H1 (cell line): ENCODE results near the gene IQGAP3. TPM values are rescaled to one million over a fixed set of nuclear protein-coding genes. Genes with fewer than 3 reads are reported as not detected.

ENCODE experiments used
- CTCF ChIA-PET: fragments of 300-600 bp; sonication (Branson Sonifier 250); formaldehyde crosslinking; loops from one replicate; lab custom pipeline; 2021; ENCODE audit not compliant: partially characterized antibody; lab: Charles Lee
- POLR2A ChIA-PET: fragments of 300-600 bp; sonication (Branson Sonifier 250); formaldehyde crosslinking; loops from one replicate; lab custom pipeline; 2021; ENCODE audit warnings: inconsistent platforms; ENCODE audit not compliant: partially characterized antibody; lab: Charles Lee
- DNase-seq, 2 experiments: peaks; one replicate each; pipeline versions ENCODE4 v3.0.0 to v3.0.0-alpha.2; 2010 to 2022; ENCODE audit warnings: low spot score in 2 of 2, low read depth in 1 of 2, mixed read lengths in 1 of 2
- FAIRE-seq: peaks from 2 replicates; lab custom pipeline; 2011; peaks lifted over from hg19 to GRCh38; lab: Jason Lieb, UNC
- H2AFZ ChIP-seq: 2 replicates; pipeline ENCODE4 v1.8.1; 2012; ENCODE audit warnings: low read length, inconsistent platforms
- H2AK5ac ChIP-seq: 2 replicates; pipeline ENCODE4 v1.6.1; 2013; ENCODE audit warnings: low read depth, low read length
- H2BK120ac ChIP-seq: replicated peaks from 2 replicates; pipeline ENCODE3; 2013; ENCODE audit warnings: low read depth, low read length, inconsistent platforms
- H2BK12ac ChIP-seq: 2 replicates; pipeline ENCODE4 v1.6.1; 2013; ENCODE audit warnings: low read depth, low read length
- H2BK15ac ChIP-seq: 2 replicates; pipeline ENCODE4 v1.6.1; 2013; ENCODE audit warnings: low read length
- H2BK20ac ChIP-seq: 2 replicates; pipeline ENCODE4 v1.6.1; 2013; ENCODE audit warnings: low read length
- H2BK5ac ChIP-seq: 2 replicates; pipeline ENCODE4 v1.6.1; 2013; ENCODE audit warnings: low read depth, low read length
- H3K14ac ChIP-seq: 2 replicates; pipeline ENCODE4 v1.6.1; 2013; ENCODE audit warnings: inconsistent platforms; ENCODE audit not compliant: insufficient read length
- H3K18ac ChIP-seq: 2 replicates; pipeline ENCODE4 v1.6.1; 2013; ENCODE audit warnings: low read length; ENCODE audit errors: extremely low read depth
- H3K23ac ChIP-seq: 2 replicates; pipeline ENCODE4 v1.6.1; 2013; ENCODE audit warnings: inconsistent platforms; ENCODE audit not compliant: insufficient read length
- H3K23me2 ChIP-seq: 2 replicates; pipeline ENCODE4 v1.6.1; 2013; ENCODE audit warnings: low read depth, low read length
- H3K27ac ChIP-seq: 2 replicates; pipeline ENCODE4 v1.6.1; 2011; ENCODE audit warnings: low read depth, low read length, inconsistent platforms
- H3K27me3 ChIP-seq, 4 experiments: replicated peaks in 1 of 4; 1 replicate in 1 of 4; 2 replicates in 3 of 4; pipeline versions ENCODE4 v1.6.1 to v1.8.1; 2011 to 2013; ENCODE audit warnings: low read length in 3 of 4, mild to moderate bottlenecking in 3 of 4, inconsistent platforms in 2 of 4, mixed read lengths in 2 of 4, moderate library complexity in 1 of 4; ENCODE audit not compliant: control insufficient read depth in 3 of 4, insufficient read depth in 3 of 4; ENCODE audit errors: extremely low read depth in 1 of 4
- H3K36me3 ChIP-seq, 4 experiments: 2 replicates each; pipeline versions ENCODE4 v1.6.1 to v1.8.1; 2011 to 2013; ENCODE audit warnings: mild to moderate bottlenecking in 4 of 4, low read length in 3 of 4, moderate library complexity in 2 of 4, control low read depth in 1 of 4, inconsistent platforms in 1 of 4; ENCODE audit not compliant: insufficient read depth in 4 of 4, control insufficient read depth in 2 of 4
- H3K4ac ChIP-seq: replicated peaks from 2 replicates; pipeline ENCODE3; 2013; ENCODE audit warnings: low read length, low read depth, mixed read lengths, inconsistent platforms; ENCODE audit not compliant: insufficient read length
- H3K4me1 ChIP-seq, 4 experiments: replicated peaks in 1 of 4; 1 replicate in 1 of 4; 2 replicates in 3 of 4; pipeline versions ENCODE4 v1.6.1 to v1.8.1; 2011 to 2013; ENCODE audit warnings: low read length in 3 of 4, inconsistent platforms in 2 of 4, mixed read lengths in 1 of 4; ENCODE audit not compliant: insufficient read depth in 4 of 4, control insufficient read depth in 3 of 4
- H3K4me2 ChIP-seq, 2 experiments: 2 replicates each; pipeline versions ENCODE4 v1.6.1 to v1.8.1; 2011 to 2013; ENCODE audit warnings: low read depth in 2 of 2, low read length in 2 of 2, control low read depth in 1 of 2, inconsistent platforms in 1 of 2, mild to moderate bottlenecking in 1 of 2; ENCODE audit not compliant: insufficient read depth in 1 of 2
- H3K4me3 ChIP-seq, 4 experiments: fragments of 200-600, 300-600 bp in 1 of 4; sonication (generic), shearing (Covaris generic), sonication (Bioruptor Twin) in 1 of 4; 2 replicates each; pipeline versions ENCODE4 v1.5.1 to v1.8.1; 2011 to 2016; ENCODE audit warnings: low read length in 4 of 4, low read depth in 3 of 4, control low read depth in 2 of 4, inconsistent platforms in 2 of 4, mild to moderate bottlenecking in 2 of 4, mixed read lengths in 1 of 4, moderate library complexity in 1 of 4; ENCODE audit not compliant: insufficient read depth in 2 of 4; ENCODE audit errors: extremely low read depth in 1 of 4
- H3K56ac ChIP-seq: replicated peaks from 2 replicates; pipeline ENCODE3; 2013; ENCODE audit warnings: low read depth, mild to moderate bottlenecking, mixed read lengths, low read length, inconsistent platforms; ENCODE audit not compliant: insufficient read length
- H3K79me1 ChIP-seq: 2 replicates; pipeline ENCODE4 v1.6.1; 2013; ENCODE audit warnings: low read depth, low read length, control low read depth
- H3K79me2 ChIP-seq, 2 experiments: 2 replicates each; pipeline versions ENCODE4 v1.6.1 to v1.8.1; 2012 to 2013; ENCODE audit warnings: low read length in 2 of 2, mild to moderate bottlenecking in 2 of 2, inconsistent platforms in 1 of 2; ENCODE audit not compliant: insufficient read depth in 2 of 2, control insufficient read depth in 1 of 2
- H3K9ac ChIP-seq, 4 experiments: replicated peaks in 1 of 4; 1 replicate in 1 of 4; 2 replicates in 3 of 4; pipeline versions ENCODE4 v1.6.1 to v1.8.1; 2011 to 2013; ENCODE audit warnings: low read depth in 3 of 4, low read length in 3 of 4, control low read depth in 2 of 4, mild to moderate bottlenecking in 2 of 4, moderate library complexity in 2 of 4, inconsistent platforms in 1 of 4; ENCODE audit errors: extremely low read depth in 1 of 4
- H3K9me3 ChIP-seq, 2 experiments: 2 replicates each; pipeline versions ENCODE4 v1.6.1 to v1.8.1; 2012 to 2013; ENCODE audit warnings: mild to moderate bottlenecking in 2 of 2, moderate library complexity in 2 of 2, control low read depth in 1 of 2, inconsistent platforms in 1 of 2, low read depth in 1 of 2, low read length in 1 of 2, mixed read lengths in 1 of 2; ENCODE audit not compliant: insufficient read depth in 2 of 2
- H4K20me1 ChIP-seq, 2 experiments: replicated peaks in 1 of 2; 2 replicates each; pipeline versions ENCODE3 to v1.8.1; 2011 to 2013; ENCODE audit warnings: inconsistent platforms in 2 of 2, low read length in 2 of 2, mild to moderate bottlenecking in 1 of 2; ENCODE audit not compliant: insufficient read depth in 2 of 2, control insufficient read depth in 1 of 2
- H4K5ac ChIP-seq: 2 replicates; pipeline ENCODE4 v1.6.1; 2013; ENCODE audit warnings: low read length, low read depth, mixed read lengths, inconsistent platforms; ENCODE audit not compliant: insufficient read length
- H4K8ac ChIP-seq: 2 replicates; pipeline ENCODE4 v1.8.0; 2013; ENCODE audit warnings: mild to moderate bottlenecking, moderate library complexity, low read length, inconsistent platforms; ENCODE audit not compliant: insufficient read depth; ENCODE audit errors: extremely low read depth
- H4K91ac ChIP-seq: replicated peaks from 2 replicates; pipeline ENCODE3; 2013; ENCODE audit warnings: low read length, mixed read lengths, inconsistent platforms; ENCODE audit not compliant: insufficient read length
- BACH1 ChIP-seq: IDR thresholded peaks from 2 replicates; pipeline ENCODE4 v1.6.1; 2012; ENCODE audit warnings: low read length, improper control_type of control experiment
- CBX5 ChIP-seq: fragments of 300-800, 300-1000 bp; sonication (generic); IDR thresholded peaks from 2 replicates; pipeline ENCODE4 v1.7.1; 2016; ENCODE audit warnings: antibody characterized with exemption, low read length, low read depth
- EP300 ChIP-seq, 2 experiments: IDR thresholded peaks; 1 replicate in 1 of 2; 2 replicates in 1 of 2; pipeline ENCODE4 v1.6.1; 2011 to 2012; ENCODE audit warnings: low read depth in 2 of 2, low read length in 2 of 2, mild to moderate bottlenecking in 2 of 2, borderline replicate concordance in 1 of 2, inconsistent platforms in 1 of 2, moderate library complexity in 1 of 2
- NANOG ChIP-seq: IDR thresholded peaks from 2 replicates; pipeline ENCODE4 v1.6.1; 2011; ENCODE audit warnings: low read length, low read depth, mild to moderate bottlenecking, inconsistent platforms; ENCODE audit not compliant: insufficient read depth, poor library complexity, severe bottlenecking
- TAF1 ChIP-seq: IDR thresholded peaks from 2 replicates; pipeline ENCODE4 v1.6.1; 2011; ENCODE audit warnings: mild to moderate bottlenecking, low read depth, low read length
- WGBS, 2 experiments: shearing (Covaris generic) in 1 of 2; methylation state at CpG; one replicate each; pipeline versions ENCODE4 v1.1.6 to v1.1.7; 2013 to 2015; ENCODE audit warnings: low lambda C conversion rate in 2 of 2, mixed read lengths in 2 of 2, inconsistent platforms in 1 of 2, low coverage in 1 of 2, missing lambda C conversion rate in 1 of 2; ENCODE audit not compliant: insufficient replicate concordance in 2 of 2, insufficient coverage in 1 of 2, insufficient read length in 1 of 2; ENCODE audit errors: extremely low coverage in 1 of 2, missing lambda C conversion rate in 1 of 2; 5-methylcytosine and 5-hydroxymethylcytosine counted together
- polyA plus RNA-seq, 7 experiments: library from polyadenylated mRNA; depleted of rRNA in 3 of 7; stranded (reverse) in 5 of 7; unstranded in 2 of 7; fragments of >200 nt in 5 of 7; fragments of 200-250 nt in 2 of 7; gene quantifications; 1 replicate in 5 of 7; 2 replicates in 1 of 7; 4 replicates in 1 of 7; pipeline versions ENCODE4 v1.2.1 to v1.2.3, GENCODE V29; 2011 to 2013; ENCODE audit warnings: missing spikeins in 2 of 7, mixed read lengths in 2 of 7
- total RNA-seq: library from RNA; stranded (reverse); fragmentation: NEBNext Ultra II Directional; extraction: Animal tissue kit (Norgen Biotek cat#: 25700); gene quantifications from 2 replicates; pipeline ENCODE4 v1.2.1, GENCODE V29; 2021

Gene IQGAP3
- total and polyA plus RNA-seq, 2 of the 8 experiments (the other 6 are each of a cell fraction or from before 2014, with no cell fraction given): 14.6 to 22.3 TPM

- H4K20me1 ChIP-seq: no peaks in the 10 kb centered on the region
- no peaks in the 10 kb centered on the region for H3K79me1 ChIP-seq
- no peak overlapping the region for H2AFZ ChIP-seq
- H3K36me3 ChIP-seq: no peaks in the 10 kb centered on the region
- no peak overlapping the region for H4K91ac ChIP-seq
- 85% methylated on average over 9 of the region's 9 CpGs; no CpG with 5 or more reads in 1 of the 2 experiments for WGBS, 2 experiments
- no peak overlapping the region for H3K4ac ChIP-seq
- no peaks in the 10 kb centered on the region for H3K23me2 ChIP-seq
- H3K4me2 ChIP-seq: no peak overlapping the region
- H3K9me3 ChIP-seq: no peaks in the 10 kb centered on the region
- H3K56ac ChIP-seq: no peak overlapping the region
- H2BK5ac ChIP-seq: no peak overlapping the region
- H3K14ac ChIP-seq: no peak overlapping the region
- no peak overlapping the region for H3K4me3 ChIP-seq
- no peak overlapping the region for H4K8ac ChIP-seq
- peaks cover 0 to 7% (median under 1%) of the 10 kb centered on the region in 4 experiments; a peak in 1 of 7 replicates for H3K4me1 ChIP-seq
- no peak overlapping the region for H3K18ac ChIP-seq
- no peak overlapping the region for H3K27ac ChIP-seq
- DNase-seq (no peak), FAIRE-seq (no peak)
- no peak overlapping the region for H3K9ac ChIP-seq
- no peaks in the 10 kb centered on the region for H3K27me3 ChIP-seq
- TF ChIP-seq CBX5: no peak
- TF ChIP-seq TAF1: no peak
- TF ChIP-seq BACH1: no peak
- TF ChIP-seq NANOG: no peak
- no peak for TF ChIP-seq EP300 (IDR thresholded peaks at IDR 0.05; ENCODE audit: borderline replicate concordance in 1 of 2, low read depth in 2 of 2, low read length in 2 of 2)
- CTCF ChIA-PET: interaction anchor here (0.7 to 1.3 kb wide), 4 partner anchors 12 to 41 kb away, joined by 3 read pairs; no protein-coding TSS in a partner anchor
- 0 out of 2 replicates have a peak overlapping the region, but pooled peaks have one; percentile 16 for H2BK15ac ChIP-seq
- POLR2A ChIA-PET: no interaction called here
- no peak overlapping the region for H2AK5ac ChIP-seq
- no peak overlapping the region for H2BK12ac ChIP-seq
- no peak overlapping the region for H3K23ac ChIP-seq
- H4K5ac ChIP-seq: no peak overlapping the region
- no peak overlapping the region for H2BK20ac ChIP-seq
- H3K79me2 ChIP-seq: no peaks in the 10 kb centered on the region
- H2BK120ac ChIP-seq: no peak overlapping the region
Measured at GRCh38 chr1:156513185-156513584, 59.2 kb downstream of the IQGAP3 start.
